IPS DF 19.7 (cell line): ENCODE measurements around the gene ADTRP.
"Not testable (repeated sequence)": the region's sequence is repeated elsewhere in the genome, so short reads cannot be mapped to it uniquely, and the experiment has no call there.

Experiments used
- DNase-seq: peaks from one replicate; pipeline ENCODE4 v3.0.0-alpha.2; 2013; ENCODE audit warnings: low read depth, low spot score

Gene ADTRP

DNA sequence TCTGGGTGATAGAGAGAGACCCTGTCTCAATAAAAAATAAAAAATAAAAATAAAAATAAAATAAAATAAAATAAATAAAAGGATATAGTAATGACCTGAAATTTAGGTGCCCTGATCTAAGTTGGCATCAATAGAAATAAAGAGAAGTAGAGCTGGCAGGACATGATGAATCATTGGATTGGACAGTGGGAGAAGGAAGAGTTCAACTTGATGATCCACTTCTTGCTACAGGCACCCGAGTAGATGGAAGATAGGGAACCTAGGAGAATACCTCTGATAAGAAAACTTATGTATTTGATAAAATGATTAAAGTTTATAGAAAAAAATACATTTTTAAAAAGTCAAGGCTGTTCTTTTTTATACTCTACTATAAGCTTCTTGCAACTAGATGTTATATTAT, 79.0 kb downstream of the ADTRP start:
- DNase-seq: no peak

DNA sequence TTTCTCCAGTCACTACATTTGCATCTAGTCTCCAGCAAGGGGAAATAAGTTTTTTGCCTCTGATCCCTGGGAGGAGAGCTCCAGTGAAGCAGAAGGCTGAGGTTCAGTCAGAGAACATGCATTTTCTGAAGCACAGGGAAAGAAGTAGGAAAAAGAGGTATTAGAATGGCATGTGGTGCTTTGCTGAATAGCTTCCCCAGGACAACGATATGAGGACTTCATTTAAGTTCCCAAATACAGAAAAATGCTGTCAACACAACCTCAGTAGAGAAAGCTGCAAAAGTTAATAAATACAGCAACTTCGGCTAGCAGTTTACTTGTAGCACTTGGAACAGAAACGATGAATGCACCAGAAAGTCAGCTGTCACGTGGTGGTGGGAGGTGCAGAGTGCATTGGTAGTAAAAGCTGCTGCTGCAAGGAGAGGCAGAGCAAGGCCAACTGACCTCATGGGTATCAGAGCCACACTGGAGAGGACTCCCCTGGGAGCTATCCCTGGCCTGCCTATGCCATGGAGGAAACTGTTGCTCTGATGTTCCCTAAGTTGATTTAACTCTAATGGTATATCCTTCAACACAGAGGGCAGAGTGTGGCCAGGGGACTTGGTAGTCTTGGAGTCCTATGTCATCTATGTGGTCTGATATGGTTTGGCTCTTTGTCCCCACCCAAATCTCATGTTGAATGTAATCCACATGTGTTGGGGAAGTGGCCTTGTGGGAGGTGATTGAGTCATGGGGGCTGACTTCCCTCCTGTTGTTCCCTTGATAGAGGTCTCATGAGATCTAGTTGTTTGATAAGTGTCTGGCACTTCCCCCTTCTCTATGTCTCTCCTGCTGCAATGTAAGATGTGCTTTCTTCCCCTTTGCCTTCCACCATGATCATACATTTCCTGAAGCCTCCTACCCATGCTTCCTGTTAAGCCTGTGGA, 85.9 kb downstream of the ADTRP start:
- no peak for DNase-seq

DNA sequence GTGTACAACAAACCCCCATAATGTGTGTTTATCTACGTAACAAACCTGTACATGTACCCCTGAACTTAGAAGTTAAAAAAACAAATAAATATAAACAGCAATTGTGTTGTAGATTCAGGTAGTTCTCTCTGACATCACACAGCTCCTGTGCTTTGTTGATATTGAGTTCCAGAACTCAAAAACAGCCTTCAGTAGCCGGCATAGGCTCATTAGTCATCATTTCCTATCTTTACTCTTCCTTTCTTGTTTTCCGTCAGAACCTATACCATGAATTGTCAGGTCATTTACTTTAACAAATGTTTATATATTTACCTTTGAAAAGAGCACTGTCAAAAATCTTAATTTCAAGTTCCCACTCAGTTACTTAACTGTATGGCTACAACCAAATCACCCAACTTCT, 88.8 kb downstream of the ADTRP start:
- DNase-seq: no peak

DNA sequence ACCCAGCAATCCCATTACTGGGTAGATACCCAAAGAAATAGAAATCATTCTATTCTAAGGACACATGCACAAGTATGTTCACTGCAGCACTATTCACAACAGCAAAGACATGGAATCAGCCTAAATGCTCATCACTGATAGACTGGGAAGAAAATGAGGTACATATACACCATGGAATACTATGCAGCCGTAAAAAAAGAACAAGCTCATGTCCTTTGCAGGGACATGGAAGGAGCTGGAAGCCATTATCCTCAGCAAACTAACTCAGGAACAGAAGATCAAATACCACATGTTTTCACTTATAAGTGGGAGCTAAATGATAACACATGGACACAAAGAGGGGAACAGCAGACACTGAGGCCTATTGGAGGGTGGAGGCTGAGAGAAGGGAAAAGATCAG, 89.2 kb downstream of the ADTRP start:
- not testable (repeated sequence) for DNase-seq

DNA sequence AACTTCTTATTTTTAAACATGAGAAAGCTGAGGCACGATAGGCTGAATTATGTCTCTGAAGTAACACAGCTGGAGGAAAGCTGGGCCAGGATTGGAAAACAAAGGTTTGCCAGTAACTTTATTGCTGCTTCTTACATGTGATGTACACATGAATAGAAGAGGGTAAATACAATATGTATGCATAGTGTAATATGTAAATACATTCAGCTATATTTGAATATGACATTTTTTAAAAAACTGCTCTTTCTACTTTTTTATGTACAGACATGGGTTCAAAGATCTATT, 90.2 kb downstream of the ADTRP start:
- no peak for DNase-seq

DNA sequence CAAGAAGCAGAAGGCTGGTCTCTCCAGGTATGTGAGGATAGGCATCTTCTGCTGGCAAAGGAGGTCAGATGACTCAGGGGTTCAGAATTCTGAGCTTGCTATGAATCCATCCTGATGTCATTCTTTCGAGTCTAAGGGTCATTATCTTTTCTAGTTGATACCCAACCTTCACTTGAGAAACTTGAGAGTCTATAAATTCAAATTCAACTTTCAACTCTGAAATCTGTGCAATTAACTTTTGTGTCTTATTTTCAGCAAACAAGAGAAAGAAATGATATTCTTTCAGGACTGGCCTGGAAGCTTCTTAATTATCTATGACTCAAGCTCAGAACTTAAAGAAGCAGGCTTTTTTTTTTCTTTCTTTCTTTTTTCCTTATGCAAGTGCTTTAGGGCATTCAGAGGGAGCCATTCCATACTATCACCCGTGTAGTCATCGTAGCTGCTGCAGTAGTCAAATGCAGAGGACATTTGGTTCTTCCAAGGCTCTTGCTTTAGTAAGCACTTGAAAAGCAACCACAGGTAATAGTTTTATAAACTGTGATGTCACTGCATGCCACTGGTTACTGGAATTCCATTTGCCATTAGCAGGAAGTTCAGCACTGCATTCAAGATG, 93.0 kb downstream of the ADTRP start:
- DNase-seq: no peak

DNA sequence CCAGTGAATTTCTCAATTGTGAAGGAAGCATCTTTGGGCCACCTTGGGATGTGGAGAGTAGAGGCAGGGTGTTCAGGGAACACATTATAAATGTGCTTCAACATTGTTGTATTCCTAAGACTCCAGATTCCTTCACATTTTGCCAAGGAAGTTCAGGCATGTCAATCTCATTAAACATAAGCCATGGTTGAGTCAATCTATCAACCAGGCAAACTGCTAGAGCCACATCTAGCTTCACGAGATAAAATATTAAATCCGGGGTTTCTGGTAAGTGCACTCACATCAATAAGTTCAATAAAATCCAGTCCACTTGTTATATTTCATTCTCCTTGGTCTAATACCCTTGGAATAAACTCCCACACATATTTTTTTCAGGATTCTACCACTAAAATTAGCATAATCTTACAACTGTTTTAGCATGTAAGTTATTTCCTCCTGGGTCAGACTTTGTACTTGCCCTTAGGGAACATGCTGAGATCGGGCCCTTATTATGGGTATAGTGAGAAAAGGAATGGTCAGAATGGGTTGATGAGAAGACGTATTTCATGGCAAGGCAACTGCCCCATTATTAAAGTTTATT, 93.6 kb downstream of the ADTRP start:
- no peak for DNase-seq

DNA sequence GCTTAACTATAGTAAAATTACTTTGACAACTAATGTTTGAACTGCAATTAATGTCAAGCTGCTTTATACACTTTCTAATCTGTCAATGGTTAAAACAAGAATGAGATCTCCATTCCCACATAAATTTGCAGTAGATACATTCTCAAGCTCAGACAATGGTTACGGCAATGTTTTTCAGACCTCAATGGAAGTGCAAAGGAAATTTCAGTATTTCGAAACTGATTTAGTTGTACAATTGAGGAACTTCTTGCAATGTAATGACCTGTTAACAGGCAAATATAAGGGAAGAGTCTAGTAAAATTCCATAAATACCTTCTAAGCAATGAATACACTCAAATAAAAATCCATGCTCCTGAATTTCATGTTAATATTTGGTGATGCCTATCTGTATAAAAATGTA, 94.7 kb downstream of the ADTRP start:
- no peak for DNase-seq

DNA sequence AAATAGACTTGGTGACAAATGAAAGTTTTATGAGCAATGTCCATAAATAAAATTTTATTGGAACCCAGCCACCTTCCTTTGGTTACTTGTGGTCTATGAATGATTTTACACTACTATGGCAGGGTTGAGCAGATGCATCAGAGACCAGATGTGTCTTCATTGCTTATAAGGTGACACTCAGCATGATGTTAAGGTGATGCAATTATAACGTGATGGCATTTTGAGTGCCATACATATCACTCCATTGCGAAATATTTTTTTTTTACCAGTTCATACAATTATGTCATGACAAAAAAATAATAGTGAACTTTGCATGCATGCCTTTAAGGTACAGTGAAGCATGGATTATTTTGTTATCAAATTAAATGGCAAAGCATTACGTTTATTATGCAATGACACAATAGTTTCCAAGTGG, 96.0 kb downstream of the ADTRP start:
- no peak for DNase-seq

DNA sequence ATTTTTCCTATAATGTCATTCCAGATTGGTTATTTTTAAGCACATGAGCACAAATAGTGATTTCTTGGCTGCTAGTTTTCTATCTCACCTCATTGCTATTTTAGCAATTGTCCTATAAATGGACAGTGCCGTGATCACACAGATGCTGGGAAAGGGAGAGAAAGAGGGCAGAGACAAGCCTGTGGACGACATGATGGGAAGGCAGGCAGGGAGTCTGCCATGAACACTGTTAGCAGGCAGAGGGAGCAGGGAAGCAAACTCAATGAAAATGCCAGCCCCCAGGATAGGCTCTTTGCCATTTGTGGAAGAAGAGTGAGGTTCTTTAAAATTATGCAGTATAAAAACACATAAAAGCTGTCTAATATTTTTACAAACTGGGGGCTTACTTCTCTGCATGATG, 96.8 kb downstream of the ADTRP start:
- no peak for DNase-seq

DNA sequence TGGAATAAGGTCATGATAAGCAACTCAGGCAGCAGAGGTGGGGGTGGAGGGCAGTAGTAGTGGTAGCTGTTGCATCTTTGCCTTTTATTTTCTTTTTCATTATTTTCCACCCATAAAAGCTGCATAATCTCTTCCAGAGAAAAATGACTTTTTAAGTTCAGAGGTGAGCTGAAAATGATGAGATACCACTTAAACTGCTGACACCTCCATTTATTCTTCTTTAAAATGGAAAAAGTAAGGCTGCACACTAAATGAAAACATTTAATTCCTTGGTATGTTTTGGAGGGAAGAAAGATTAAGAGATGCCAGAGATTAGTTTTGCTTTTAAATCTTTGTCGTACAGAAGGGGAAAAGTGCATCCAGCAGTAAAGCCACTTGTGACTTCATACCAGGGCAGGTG, 97.2 kb downstream of the ADTRP start:
- DNase-seq: no peak

DNA sequence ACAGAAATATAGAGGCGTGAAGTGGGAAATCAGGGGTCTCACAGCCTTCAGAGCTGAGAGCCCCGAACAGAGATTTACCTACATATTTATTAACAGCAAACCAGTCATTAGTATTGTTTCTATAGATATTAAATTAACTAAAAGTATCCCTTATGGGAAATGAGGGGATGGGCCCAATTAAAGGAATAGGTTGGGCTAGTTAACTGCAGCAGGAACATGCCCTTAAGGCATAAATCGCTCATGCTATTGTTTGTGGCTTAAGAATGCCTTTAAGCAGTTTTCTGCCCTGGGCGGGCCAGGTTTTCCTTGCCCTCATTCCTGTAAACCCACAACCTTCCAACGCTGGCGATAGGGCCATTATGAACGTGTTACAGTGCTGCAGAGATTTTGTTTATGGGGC, 98.1 kb downstream of the ADTRP start:
- not testable (repeated sequence) for DNase-seq

DNA sequence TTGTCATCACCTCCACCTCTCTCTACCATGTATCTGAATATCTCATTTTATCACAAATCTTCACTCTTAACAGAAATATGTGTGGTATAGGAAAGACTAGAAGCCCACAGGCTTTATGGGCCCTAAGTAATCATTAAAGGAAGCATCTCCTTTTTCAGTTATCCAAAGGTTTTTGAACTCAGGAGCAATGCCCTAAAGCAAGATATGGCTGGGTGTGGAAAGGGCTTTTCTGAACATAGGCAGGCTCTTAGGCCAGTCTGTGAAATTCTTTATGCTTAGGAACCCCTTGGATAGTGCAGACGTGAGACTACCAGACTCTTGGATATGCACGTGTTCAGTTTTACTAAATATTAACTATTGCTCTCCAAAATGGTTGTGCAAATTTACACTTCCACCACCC, 99.5 kb downstream of the ADTRP start:
- DNase-seq: no peak

DNA sequence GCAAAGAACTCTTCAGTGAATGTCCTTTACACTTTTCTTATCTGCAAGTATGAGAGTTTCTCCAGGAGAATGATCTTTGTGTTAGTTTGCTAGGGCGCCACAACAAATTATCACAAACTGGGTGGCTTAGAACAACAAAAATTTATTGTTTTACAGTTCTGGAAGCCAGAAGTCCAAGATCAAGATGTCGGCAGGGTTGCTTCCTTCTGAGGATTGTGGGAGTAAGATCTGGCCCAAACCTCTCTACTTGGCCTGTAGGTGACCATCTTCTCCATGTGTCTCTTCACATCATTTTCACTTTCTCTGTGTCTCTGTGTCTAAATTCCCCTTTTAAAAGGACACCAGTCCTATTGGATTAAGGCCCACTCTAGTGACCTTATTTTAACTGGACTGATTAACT, 103.0 kb downstream of the ADTRP start:
- no peak for DNase-seq

DNA sequence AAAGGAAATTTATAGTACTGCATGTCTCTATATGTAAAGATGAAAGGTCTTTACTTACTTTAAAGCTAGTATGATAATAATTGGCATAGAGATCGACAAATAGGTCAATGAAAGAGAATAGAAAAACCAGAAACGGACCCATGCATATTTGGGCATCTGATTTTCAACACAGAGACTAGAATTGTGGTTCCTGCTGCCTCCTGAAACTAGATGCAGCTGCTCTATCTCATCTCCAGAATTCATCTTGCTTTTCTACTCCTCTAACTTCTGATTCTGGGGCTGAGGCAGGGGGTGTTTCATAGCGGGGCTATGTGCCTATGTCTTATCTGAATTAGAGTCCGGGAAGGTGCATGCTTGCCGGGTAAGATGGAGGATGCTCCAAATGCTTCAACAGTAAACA, 105.9 kb downstream of the ADTRP start:
- DNase-seq: no peak

DNA sequence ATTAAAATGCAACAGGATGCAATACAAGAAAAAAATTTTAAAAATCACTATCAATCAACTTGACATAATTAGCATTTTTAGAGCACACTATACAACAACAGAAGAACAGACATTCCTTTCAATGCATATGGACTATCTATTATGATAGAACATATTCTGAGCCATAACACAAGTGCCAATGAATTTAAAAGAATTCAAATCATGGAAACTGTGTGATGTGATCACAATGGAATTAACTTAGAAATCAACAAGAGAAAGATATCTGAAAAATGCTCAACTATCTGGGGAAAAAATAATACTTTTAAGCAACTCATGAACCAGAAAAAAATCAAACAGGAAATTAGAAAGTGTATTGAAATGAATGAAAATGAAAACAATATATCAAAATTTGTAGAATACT, 106.3 kb downstream of the ADTRP start:
- no peak for DNase-seq

DNA sequence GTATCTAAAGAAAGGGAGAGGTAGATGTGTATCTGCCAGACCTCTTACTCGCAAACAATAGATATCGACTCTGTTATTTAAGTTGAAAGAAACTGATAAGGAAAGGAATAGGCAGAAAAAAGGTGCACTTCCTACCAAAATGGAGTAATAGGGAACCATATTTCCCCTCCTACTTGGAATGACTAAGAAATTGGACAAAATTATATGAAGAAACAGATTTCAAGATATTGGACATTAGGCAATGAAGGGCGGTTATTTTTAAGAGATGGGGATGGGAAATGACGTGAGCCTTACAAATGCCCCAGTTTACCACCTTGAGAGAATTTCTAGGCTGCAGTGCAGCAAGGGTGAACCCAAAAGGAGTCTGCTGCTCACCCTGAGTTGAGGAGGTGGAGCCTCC, 108.9 kb downstream of the ADTRP start:
- DNase-seq: no peak

DNA sequence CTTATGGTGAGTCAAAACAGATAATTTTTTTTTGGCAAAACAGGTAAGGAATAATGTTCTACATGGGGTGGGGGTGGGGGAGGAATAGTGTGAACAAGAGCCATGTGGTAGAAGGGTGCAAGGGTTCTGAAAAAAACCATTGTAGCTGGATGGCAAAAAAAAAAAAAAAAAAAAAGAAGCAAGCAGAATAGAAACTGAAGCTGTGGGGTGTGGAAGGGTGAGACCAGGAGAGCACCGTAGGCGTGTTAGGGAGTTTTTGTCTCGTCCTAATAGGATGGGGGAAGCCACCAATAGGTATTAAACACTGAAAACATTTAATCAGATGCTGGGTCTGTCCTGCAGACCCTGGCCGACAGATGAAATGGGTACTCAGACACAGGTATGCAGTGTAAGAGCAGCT, 110.1 kb downstream of the ADTRP start:
- no peak for DNase-seq

DNA sequence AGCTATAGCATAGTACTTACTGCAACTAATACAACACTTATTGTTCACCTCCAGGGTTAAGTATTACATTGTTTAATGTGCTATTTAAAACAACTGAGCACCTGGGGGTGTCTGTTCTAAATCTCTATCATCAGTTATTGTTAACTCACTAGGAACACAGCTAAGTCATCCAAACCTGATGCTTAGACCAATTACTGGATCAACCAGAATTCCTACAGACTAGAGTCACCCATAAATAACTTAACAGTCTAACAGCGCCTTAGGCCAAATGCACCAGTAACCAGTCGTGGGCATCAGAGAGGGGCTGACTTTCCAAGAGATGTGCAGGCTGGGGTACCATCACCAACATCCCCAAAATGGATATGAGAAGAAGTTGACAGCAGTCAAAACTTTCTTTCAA, 110.7 kb downstream of the ADTRP start:
- DNase-seq: no peak

DNA sequence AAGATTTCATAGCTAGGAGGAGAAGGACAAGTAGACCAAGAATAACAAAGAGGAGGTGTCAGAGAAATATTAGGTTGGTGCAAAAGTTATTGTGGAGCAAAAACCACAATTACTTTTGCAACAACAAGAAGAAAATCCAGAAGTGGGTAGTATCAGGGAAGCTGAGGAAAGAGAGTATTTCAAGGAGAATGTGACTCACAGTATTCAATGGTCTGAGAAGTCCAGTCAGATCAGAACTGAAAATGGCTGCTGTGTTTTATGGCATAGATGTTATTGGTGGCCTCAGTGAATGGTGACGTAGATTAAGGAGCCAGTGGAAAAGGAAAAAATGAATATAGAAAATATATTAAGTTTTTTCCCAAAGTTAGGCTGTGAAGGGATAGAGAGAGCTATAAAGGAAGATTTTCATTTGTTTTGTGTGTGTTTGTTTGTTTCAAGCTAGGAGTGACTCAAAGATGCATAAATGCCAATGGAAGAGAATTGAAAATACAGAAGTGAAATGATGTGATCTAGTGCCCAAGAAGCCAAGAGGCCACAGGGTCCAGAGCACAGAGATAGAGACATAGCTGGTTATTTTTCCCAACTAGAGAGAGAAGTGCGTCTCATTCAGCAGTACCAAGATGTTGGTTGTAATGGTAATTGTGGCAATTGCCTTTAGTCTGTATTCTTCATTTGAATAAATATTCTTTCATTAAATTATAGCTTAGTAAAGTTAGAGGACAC, 112.8 kb downstream of the ADTRP start:
- no peak for DNase-seq
